ENCODE data around the gene CCDC194. TPM values are rescaled to one million over a fixed set of nuclear protein-coding genes. Genes with fewer than 3 reads are reported as not detected.

Gene CCDC194
- polyA plus RNA-seq, 1 experiment = not detected

- TF ChIP-seq CTCF (IDR thresholded peaks at IDR 0.05; ENCODE audit: low read depth, low read length) = no peak
- ChIA-PET CTCF (interaction anchor here (1.2 kb wide), 1 partner anchor 18 kb away, joined by 6 read pairs; no protein-coding TSS in a partner anchor), POLR2A (interaction anchor here (0.7 kb wide), 1 partner anchor 178 kb away, joined by 6 read pairs; the partner anchor contains the start of gene OCEL1)
- DNase-seq (ENCODE audit: low read depth, low spot score) = no peak
- Histone ChIP-seq H3K9me3 (ENCODE audit: control insufficient read depth, insufficient read depth, low read length) (no peaks in the 10 kb centered on the region; the same call in 1 of the 2 replicates), H3K4me3 (ENCODE audit: low read depth, low read length) (no peak overlapping the region), H3K27me3 (ENCODE audit: control insufficient read depth, insufficient read depth, low read length) (peaks cover 2% of the 10 kb centered on the region), H3K27ac (ENCODE audit: low read depth, low read length) (no peak overlapping the region)
Measured at GRCh38 chr19:17404015-17404414, 10.0 kb upstream of the CCDC194 start.

- no peaks in the 10 kb centered on the region; the same call in 1 of the 2 replicates for H3K9me3 ChIP-seq (ENCODE audit: control insufficient read depth, insufficient read depth, low read length)
- no peak overlapping the region for H3K27ac ChIP-seq (ENCODE audit: low read depth, low read length)
- TF ChIP-seq CTCF (IDR thresholded peaks at IDR 0.05; ENCODE audit: low read depth, low read length) = no peak
- POLR2A ChIA-PET = interaction anchor here (0.7 kb wide), 1 partner anchor 177 kb away, joined by 6 read pairs; the partner anchor contains the start of gene OCEL1
- H3K27me3 ChIP-seq (ENCODE audit: control insufficient read depth, insufficient read depth, low read length) = peaks cover 2% of the 10 kb centered on the region
- no peak overlapping the region for H3K4me3 ChIP-seq (ENCODE audit: low read depth, low read length)
- DNase-seq (ENCODE audit: low read depth, low spot score) = no peak
- CTCF ChIA-PET = interaction anchor here (0.5 to 1.2 kb wide), 2 partner anchors 11 to 18 kb away, joined by 3 to 6 read pairs; no protein-coding TSS in a partner anchor
Measured at GRCh38 chr19:17402982-17403855, 9.2 kb upstream of the CCDC194 start.

- no peak overlapping the region for H3K4me3 ChIP-seq (ENCODE audit: low read depth, low read length)
- CTCF ChIA-PET = no interaction called here
- DNase-seq (ENCODE audit: low read depth, low spot score) = no peak
- POLR2A ChIA-PET = no interaction called here
- TF ChIP-seq CTCF (IDR thresholded peaks at IDR 0.05; ENCODE audit: low read depth, low read length) = no peak
- H3K27me3 ChIP-seq (ENCODE audit: control insufficient read depth, insufficient read depth, low read length) = peaks cover 2% of the 10 kb centered on the region
- H3K9me3 ChIP-seq (ENCODE audit: control insufficient read depth, insufficient read depth, low read length) = no peaks in the 10 kb centered on the region; the same call in 1 of the 2 replicates
- no peak overlapping the region for H3K27ac ChIP-seq (ENCODE audit: low read depth, low read length)
Measured at GRCh38 chr19:17401628-17402027, 7.6 kb upstream of the CCDC194 start.

- no peak for TF ChIP-seq CTCF (IDR thresholded peaks at IDR 0.05; ENCODE audit: low read depth, low read length)
- Histone ChIP-seq H3K9me3 (ENCODE audit: control insufficient read depth, insufficient read depth, low read length) (no peaks in the 10 kb centered on the region; the same call in 1 of the 2 replicates), H3K4me3 (ENCODE audit: low read depth, low read length) (no peak overlapping the region), H3K27me3 (ENCODE audit: control insufficient read depth, insufficient read depth, low read length) (peaks cover 8% of the 10 kb centered on the region), H3K27ac (ENCODE audit: low read depth, low read length) (no peak overlapping the region)
- POLR2A ChIA-PET = no interaction called here
- no peak for DNase-seq (ENCODE audit: low read depth, low spot score)
- CTCF ChIA-PET = interaction anchor here (1.0 to 1.6 kb wide), 2 partner anchors 10 to 68 kb away, joined by 3 to 4 read pairs; no protein-coding TSS in a partner anchor
Measured at GRCh38 chr19:17398902-17399527, 5.0 kb upstream of the CCDC194 start.
